ENCODE measurements around the gene CCDC186.
"Not testable (repeated sequence)": the region's sequence is repeated elsewhere in the genome, so short reads cannot be mapped to it uniquely, and the experiment has no call there.

Gene CCDC186

DNA sequence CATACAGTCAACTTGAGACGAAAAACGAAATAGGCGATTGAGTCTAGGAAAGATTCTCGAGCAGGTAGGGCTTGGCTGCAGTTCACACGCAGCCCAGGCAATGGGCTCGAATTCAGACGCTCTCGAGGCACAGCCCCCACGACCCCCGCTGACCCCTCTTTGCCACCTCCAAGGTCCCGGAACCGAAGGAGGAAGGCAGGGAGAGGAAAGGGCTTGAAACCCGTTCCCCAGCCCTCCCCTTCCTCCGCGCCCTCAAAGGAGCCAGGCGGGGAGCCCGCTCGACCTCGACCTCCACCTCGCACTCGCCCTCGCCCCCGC is 441 bp downstream of the CCDC186 start:
- no peak for DNase-seq (ENCODE audit: low read depth)

DNA sequence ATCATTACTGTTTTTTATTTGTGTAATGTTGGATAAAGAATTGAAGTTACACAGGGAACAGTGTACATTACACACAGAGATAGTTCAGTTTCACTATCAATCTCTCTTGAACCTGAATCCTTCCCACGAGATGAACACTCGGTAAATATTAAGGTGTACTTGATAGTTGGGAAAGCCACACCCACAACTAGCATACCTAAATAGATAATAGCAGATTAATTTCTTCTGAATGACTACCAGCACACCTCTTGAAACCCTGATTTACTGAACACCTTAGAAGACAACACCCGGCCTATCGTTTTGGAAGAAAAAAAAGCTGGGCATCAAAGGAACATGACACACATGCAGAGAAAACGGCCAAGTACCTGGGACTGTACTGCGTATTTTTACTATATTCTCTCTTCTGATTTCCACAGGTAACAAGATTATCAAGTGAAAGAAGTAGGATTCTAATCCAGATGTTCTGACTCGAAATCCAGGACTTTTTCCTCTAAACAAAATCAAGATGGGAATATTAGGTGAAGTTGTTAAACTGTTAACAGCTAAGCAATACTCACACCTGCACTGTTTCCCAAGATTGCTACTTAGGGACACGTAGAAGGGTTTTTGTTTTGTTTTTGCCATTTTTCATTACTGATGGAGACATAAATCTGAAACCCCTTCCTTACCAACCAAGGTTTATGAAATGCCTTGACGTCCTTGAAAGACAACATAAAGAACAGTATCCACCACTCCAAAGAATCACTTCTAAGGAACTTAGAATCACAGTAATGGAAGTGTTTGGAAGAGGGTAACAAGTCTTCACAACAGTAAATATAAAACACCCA is 1.0 kb downstream of the CCDC186 start:
- no peak for DNase-seq (ENCODE audit: low read depth)

DNA sequence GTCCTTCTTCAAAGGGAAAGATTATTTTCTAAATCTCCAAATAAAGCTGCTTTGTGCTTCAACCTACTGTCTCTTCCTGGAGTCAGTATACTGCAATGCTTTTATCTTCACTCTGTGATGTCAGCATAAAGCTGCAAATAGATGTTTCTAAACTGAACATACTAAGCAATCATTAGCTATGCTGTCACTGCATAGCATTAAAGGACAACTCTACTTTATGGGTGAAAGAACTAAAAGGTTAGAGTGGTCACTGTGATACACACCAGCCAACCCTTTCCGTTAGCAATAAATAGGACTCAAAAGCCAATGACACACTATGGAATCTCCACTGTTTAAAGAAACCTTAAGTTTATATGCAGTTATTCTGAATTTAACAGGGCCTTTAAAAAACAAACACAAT is 1.8 kb downstream of the CCDC186 start:
- DNase-seq (ENCODE audit: low read depth) = no peak

DNA sequence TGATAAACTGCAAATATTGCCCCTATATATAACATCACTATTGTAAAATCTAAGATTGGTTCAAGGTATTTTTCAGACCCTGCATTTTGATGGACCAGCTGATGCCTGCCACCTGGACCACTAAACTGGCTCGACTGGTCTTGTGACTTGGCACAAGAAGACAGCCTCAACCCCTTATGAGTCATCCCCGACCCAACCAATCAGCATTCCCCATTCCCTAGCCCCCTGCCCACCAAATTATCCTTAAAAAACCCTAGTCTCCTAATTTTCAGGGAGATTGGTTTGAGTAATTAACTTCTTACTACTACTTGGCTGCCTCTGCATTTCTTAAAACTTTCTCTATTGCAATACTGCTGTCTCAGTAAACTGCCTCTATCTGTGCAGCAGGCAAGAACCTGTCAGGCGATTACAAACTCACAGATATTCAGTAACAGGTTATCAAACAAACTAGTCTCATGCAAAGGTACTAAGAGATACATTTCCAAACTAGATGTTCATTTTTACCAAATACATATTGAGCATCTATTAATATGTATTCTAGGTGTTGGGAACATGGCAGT is 5.5 kb downstream of the CCDC186 start:
- no peak for DNase-seq (ENCODE audit: low read depth)

DNA sequence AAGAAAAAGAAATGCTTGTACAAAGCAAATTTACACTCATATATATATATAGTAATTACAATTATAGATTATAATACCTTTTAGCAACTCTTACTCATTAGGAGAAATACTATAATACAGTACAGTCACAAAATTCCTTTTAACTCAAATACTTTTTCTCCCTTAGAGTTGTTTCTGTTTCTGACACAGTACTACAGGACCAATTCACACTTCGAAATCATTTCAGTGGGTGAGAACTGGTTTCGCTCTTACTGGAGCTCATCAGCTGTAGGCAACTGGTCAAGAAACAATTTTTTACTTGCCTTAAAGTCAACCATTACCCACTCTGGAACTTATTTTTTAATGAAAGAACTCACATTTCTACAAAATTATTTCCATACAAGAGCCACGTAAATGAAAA is 6.0 kb downstream of the CCDC186 start:
- DNase-seq (ENCODE audit: low read depth) = no peak

DNA sequence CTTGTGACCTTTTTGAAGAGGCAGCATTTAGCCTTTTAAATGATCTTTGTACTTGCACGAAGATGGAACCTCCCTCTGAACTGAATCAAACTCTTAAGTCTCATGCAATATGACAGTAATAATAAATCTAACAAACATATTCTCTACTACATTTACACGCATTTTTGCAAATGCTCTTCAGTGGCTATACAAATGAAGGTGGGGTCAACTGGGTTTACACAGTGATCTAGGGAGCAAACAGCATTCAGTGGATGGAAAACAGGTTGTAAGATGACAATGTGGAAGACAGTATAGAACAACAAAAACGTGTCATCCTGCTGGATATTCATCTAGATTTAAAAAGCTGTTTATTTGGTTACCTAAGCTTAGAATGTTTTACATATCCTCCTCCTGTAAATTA is 7.5 kb downstream of the CCDC186 start:
- DNase-seq (ENCODE audit: low read depth) = no peak

DNA sequence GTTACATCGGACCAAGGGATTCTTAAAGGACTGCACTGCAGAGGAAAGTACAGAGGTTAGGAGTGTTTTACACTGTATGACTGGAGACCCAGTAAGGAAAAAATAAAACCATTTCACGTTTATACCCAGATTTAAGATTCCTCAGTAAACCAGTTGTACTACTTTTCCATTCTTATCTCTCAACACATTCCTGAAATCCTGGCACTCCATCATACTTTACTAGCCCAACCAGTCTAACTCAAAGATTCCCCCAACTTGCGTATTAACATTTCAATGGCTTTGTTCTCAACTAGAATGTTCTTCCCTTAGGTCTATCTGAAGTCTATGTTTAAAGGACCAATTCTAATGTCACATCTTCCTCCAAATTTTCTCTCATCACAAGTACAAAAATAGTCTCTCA is 8.0 kb downstream of the CCDC186 start:
- DNase-seq (ENCODE audit: low read depth) = no peak

DNA sequence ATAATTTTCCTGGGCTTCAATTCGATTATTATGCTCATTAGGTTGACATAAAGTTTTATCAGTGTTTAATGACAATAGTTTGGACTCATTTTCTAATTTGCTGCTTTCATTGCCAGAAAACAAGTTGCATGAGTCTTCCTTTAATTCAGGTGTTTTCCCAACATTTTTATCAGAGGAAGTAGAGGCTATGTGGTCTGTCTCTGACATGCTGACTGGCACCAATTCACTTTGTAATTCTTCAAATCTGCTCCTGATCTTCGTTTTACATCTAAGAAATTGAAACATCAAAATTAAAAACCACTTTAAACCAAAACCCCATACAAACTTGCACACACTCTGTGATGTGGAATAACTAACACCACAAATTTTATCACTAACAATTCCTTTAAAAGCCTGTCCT is 10.9 kb downstream of the CCDC186 start:
- DNase-seq (ENCODE audit: low read depth) = no peak

DNA sequence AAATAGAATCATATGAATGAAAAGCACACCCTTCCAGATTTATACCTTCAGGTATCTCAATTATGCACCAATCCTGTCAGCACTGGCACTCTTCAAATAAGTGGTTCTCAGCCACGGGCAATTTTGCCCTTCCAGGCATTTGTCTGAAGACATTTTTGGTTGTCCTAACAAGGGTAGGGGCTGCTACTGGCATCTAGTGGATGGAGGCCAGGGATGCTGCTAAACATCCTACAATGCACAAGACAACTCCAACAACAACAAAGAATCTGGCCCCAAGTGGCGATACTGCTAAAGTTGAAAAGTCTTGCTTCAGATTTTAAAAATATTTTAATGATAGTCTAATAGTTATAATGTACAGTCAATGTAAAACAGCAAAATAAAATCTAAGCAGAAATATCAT is 16.1 kb downstream of the CCDC186 start:
- DNase-seq (ENCODE audit: low read depth) = no peak

DNA sequence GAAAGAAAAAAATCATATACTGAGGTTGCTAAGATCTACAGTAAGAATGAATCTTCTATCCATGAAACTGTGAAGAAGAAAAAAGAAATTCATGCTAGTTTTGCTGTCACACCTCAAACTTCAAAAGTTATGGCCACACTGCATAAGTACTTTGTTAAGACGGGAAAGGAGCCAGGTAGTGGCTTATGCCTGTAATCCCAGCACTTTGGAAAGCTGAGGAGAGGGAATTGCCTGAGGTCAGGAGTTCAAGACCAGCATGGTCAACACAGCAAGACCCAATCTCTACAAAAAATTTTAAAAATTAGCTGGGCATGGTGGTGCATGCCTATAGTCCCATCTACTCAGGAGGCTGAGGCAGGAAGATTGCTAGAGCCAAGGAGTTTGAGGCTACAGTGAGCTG is 22.1 kb downstream of the CCDC186 start:
- DNase-seq (ENCODE audit: low read depth) = no peak

DNA sequence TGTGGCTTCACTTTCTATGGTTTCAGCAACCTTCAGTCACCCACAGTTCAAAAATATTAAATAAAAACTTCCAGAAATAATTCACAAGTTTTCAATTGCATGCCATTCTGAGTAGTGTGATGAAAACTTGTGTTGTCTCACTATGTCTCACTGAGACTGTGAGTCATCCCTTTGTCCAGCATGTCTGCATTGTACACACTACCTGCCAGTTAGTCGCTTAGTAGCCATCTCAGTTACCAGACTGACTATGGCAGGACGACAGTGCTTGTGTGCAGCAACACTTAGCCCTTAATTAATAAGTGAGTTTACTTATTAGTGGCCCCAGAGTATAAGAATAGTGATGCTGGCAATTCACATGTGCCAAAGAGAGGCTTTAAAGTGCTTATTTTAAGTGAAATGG is 22.5 kb downstream of the CCDC186 start:
- peak; percentile 61 for DNase-seq (ENCODE audit: low read depth)

DNA sequence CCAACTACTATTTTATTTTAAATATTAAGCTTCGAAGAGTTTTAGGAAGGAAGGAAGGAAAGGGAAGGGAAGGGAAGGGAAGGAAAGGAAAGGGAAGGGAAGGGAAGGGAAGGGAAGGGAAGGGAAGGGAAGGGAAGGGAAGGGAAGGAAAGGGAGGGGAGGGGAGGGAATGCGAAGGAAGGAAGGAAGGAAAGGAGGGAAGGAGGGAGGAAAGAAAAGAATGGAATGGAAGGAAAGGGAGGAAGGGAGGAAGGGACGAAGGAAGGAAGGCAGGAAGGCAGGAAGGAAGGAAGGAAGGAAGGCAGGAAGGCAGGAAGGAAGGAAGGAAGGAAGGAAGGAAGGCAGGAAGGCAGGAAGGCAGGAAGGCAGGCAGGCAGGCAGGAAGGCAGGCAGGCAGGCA is 24.5 kb downstream of the CCDC186 start:
- not testable (repeated sequence) for DNase-seq (ENCODE audit: low read depth)

DNA sequence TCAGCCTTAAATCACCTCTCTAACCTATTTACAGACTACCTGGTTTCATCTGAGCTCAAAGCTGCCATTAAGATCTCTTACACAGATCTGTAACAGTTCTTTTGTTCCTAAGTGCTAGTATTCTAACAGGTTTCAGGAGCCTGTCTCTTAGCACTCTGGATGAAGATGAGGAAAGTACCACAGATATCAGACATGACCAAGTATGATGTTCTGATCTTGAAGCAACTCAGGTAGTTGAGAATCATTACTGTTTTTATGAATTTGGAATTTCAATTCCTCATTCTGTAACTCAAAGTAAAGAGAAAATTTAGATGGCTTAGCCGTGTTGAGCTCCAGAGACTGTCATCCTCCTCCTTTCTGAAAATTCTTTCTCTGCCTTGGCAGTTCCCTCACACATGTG is 30.8 kb downstream of the CCDC186 start:
- DNase-seq (ENCODE audit: low read depth) = no peak

DNA sequence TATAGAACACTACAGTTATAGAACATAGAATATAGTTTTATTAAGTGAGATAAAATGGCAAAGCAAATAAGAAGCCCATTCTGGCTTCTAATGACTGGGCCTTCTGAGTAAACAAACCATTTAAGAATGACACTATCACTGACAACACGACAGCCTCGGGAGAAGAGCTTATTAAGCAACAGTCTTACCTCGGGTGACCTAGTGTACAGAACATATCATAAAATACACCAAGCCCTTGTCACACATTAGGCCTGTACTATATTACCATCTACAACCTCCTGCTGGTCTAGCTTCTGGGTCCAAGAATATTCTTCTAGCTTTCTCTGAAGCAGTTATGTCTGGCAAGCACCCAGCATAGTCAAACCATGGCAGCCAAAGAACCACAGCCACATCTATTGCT is 32.0 kb downstream of the CCDC186 start:
- no peak for DNase-seq (ENCODE audit: low read depth)

DNA sequence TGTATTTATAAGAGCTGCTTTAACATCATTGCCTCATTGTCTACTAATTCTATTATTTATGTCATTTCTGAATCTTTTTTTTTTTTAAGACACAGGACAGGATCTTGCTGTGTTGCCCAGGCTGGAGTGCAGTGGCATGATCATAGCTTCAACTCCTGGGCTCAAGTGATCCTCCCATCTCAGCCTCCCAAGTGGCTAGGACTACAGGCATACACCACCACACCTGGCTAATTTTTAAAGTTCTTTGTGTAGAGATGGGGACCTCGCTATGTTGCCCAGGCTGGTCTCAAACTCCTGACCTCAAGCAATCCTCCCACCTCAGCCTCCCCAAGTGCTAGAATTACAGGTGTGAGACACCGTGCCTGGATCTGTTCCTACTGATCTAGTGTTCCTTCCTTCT is 33.2 kb downstream of the CCDC186 start:
- DNase-seq (ENCODE audit: low read depth) = not testable (repeated sequence)

DNA sequence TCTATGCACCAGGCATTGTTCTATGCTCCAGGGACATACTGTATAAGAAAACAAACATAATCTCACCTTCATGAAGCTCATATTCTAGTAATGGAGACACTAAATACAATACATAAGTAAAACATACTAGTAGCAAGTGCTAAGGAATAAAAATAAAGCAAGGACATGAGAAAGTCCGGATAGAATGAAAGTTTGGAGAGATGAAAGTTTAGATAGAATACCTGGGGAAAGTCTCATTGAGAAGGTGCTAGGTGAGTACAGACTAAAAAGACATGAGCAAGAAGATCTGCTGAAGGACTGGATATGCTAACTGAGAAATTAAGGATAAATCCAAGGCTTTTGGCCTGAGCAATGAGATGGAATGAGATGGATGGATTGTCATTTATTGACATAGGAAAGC is 34.0 kb downstream of the CCDC186 start:
- DNase-seq (ENCODE audit: low read depth) = no peak

DNA sequence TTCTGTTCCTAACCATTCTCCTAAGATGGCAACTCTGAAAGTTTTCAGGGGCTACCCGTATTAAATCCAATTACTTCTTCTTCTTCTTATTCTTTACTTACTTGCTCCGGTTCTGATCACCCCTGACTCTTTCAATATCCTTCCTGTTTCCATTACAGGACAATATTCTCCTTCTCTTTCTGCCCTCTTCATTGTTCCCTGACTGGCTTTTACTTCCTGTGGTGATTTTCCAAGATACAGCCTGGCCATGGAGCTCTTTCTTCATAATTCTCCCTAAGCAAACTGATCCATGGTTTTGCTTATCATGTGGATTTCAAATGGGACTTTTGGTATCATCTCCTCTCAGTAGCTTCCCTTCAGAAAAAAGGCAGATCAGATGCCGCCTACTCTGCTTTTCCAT is 35.4 kb downstream of the CCDC186 start:
- DNase-seq (ENCODE audit: low read depth) = no peak

DNA sequence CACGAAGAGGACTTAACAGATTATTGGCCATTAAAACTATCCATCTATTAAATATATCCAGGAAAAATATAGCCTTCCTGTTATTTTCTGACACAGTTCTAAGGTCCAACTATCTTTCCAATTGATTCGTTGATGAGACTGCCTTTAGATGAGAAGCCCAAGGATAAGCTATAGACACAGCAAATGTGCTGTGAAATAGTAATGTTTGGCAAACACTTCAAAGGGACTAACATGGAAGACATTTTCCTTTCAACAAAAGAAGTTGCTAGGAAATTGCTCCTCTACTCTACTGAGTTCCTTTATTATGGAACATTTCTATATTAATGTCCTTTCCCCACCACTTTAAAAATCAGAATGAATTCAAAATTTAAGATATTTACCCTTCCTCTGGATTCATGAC is 38.5 kb downstream of the CCDC186 start:
- no peak for DNase-seq (ENCODE audit: low read depth)

DNA sequence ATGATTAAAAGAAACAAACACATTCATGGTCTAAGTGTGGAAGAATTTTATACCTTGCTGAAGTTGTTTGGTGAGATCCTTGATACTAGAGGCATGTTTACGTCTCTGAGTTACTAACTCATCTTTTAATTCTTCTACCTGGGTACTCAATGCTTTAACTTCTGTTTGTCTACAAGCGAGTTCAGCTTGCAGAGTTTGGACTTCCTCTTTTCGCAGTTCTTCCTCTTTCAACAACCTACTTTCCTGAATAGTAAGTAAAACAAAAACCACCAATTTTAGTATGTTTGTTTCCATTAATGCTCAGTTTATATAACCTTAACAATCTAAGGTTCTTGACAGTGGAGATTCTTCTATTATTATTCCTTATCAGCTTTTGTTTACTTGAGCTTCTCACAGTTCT is 42.9 kb downstream of the CCDC186 start:
- no peak for DNase-seq (ENCODE audit: low read depth)

DNA sequence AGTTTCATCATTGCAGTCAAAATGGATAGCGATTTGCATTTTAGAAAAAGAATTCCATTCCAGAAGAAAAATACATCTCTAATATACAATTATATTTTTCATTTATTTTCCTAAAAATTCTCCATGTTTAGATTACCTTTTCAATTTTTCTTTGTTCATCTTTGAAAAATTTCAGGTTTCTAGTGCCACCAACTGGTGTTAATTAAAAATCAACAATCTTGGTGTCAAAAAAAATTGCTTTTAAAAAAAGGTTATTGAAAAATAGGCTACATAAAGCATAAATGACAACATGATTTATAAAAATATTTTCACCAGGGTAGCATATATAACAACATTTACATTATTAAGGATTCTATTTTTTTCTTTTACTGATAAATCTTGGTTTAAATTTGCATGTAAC is 53.0 kb downstream of the CCDC186 start:
- no peak for DNase-seq (ENCODE audit: low read depth)

DNA sequence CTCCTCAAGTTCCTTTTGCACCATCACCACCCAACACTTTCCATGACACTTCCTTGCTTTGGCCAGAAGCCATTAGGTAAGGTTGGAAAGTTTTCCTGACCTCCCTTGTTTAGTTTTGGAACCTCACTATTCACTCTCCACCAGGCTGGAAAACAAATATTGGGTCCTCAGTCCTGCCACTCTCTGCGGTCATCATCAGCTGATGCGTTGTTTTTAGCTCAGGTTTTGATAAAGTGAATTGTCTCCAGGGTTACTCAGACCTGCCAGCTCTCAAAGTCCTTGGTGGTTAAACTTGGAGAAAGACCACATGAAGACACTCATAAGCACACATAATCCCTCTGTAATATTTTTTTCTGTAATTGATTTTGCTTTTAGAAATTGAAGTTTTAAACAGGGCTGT is 55.5 kb downstream of the CCDC186 start:
- no peak for DNase-seq (ENCODE audit: low read depth)

DNA sequence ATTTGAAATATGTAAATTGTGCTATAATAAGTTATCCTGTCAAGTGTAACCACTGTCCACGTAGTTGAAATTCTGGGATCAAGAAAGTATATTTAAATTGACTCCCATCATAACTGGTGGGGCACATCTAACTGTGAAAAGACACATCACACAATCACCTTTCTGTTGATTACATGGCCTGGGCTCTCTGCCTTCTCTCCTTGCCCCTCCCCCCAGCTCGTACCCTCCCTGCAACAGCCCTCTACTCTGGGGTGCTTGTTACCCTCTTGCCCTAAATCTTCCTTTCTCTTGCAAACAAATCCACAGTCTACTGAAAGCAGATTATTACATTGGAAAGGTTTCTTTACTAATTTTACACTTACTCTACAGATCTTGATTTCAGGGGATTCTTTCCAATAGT is 56.3 kb downstream of the CCDC186 start:
- DNase-seq (ENCODE audit: low read depth) = no peak

DNA sequence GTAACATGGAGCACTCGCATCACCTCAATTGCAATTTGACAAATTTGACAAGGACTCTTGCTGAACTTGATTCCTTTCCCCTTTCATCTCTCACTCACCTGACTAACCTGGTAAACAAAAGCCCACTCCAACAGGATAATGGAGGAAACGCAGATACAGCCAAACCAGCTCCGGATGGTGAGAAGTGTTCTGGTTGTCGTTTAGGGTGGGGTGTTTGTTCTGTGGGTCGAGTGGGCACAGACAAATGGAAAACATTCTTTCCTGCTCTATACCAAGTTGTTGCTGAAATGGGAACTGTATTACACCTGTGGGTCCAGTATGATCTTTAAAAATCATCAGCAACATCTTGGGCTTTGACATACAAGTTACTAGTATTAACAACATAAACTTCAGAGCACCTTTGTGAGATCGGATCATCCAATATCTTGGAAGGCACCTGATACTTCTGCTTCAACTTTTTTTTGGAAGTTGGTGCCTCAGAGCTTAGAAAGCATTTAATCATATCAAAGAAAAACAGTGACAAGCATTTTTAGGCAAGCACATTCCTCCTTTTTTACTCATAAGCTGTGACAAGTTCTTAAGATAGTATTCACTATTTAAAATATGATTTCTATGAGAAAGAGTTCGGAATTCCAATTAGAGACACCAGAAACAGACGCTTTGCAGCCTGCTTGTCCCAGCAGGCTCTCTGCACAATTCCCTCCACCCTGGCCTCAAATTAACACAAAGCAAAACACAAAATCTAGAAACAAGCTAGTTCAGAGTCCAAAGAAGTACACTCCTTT is 58.1 kb downstream of the CCDC186 start:
- no peak for DNase-seq (ENCODE audit: low read depth)
